Ovary (tissue), 9 donors: ENCODE data around the gene IGFBP2. TPM values are rescaled to one million over a fixed set of nuclear protein-coding genes. Genes with fewer than 3 reads are reported as not detected.

Experiments used
- DNase-seq, 5 donors: peaks; one replicate each; pipeline ENCODE4 v3.0.0-alpha.2; 2019 to 2020
- H3K27ac ChIP-seq, 2 donors: fragments of 200-600 bp; one replicate each; pipeline versions ENCODE4 v1.5.1 to v1.8.0; 2019 to 2022
- H3K27me3 ChIP-seq: fragments of 200-600 bp; one replicate; pipeline ENCODE4 v1.8.0; 2022
- H3K36me3 ChIP-seq: fragments of 200-600 bp; sonication (generic); one replicate; pipeline ENCODE4 v1.5.1; 2019
- H3K4me1 ChIP-seq: one replicate; pipeline ENCODE4 v1.8.1; 2013; ENCODE audit warnings: mild to moderate bottlenecking, moderate library complexity; ENCODE audit not compliant: insufficient read depth
- H3K4me3 ChIP-seq: fragments of 200-600 bp; sonication (generic); one replicate; pipeline ENCODE4 v1.5.1; 2017
- H3K9me3 ChIP-seq, 2 donors: fragments of 200-600 bp in 1 of 2; sonication (generic) in 1 of 2; one replicate each; pipeline versions ENCODE4 v1.5.1 to v1.8.1; 2013 to 2019; ENCODE audit warnings: mild to moderate bottlenecking in 1 of 2, moderate library complexity in 1 of 2
- EP300 ChIP-seq: sonication (generic); formaldehyde crosslinking; IDR thresholded peaks from one replicate; pipeline ENCODE4 v1.6.1; 2017; ENCODE audit warnings: antibody characterized with exemption
- POLR2A ChIP-seq: fragments of 450-650 bp; IDR thresholded peaks from one replicate; pipeline ENCODE4 v1.6.1; 2017; ENCODE audit warnings: antibody characterized with exemption, mild to moderate bottlenecking, moderate library complexity
- WGBS, 3 donors: extraction: QIAGEN DNeasy Blood & Tissue Kit in 1 of 3; methylation state at CpG; one replicate each; pipeline versions ENCODE4 v1.1.5 to v1.1.7; 2013 to 2017; 5-methylcytosine and 5-hydroxymethylcytosine counted together
- intact Hi-C, 4 donors: fragments of 100-400 bp; cut with DNase I; formaldehyde crosslinking; loops; one replicate each; pipeline versions ENCODE4 v1.11.0 to v1.15.1; 2022 to 2023
- polyA plus RNA-seq, 2 donors: library from polyadenylated mRNA; stranded (reverse); fragments of 200-250 nt in 1 of 2; fragments of 350-450 nt in 1 of 2; fragmentation: Illumina TruSeq in 1 of 2; extraction: RNeasy Lipid Tissue Mini Kit (QIAGEN cat#74804) in 1 of 2; gene quantifications; one replicate each; pipeline ENCODE4 v1.2.3, GENCODE V29; 2013 to 2014
- total RNA-seq, 7 donors: library from RNA; depleted of rRNA in 2 of 7; stranded (reverse); fragments of >200 nt in 2 of 7; fragmentation: NEBNext Ultra II Directional in 3 of 7; extraction: Animal tissue kit (Norgen Biotek cat#: 25700) in 3 of 7; gene quantifications; one replicate each; pipeline versions ENCODE4 v1.1.0 to v1.2.4, GENCODE V29; 2016 to 2023
- TF ChIP-seq, protein P1 (sequence below), 3 donors: fragments of 450-650 bp in 2 of 3; fragments of 200-600 bp in 1 of 3; IDR thresholded peaks; one replicate each; pipeline versions ENCODE4 v1.5.1 to v1.8.0; 2016 to 2022; ENCODE audit warnings: antibody characterized with exemption in 3 of 3, mild to moderate bottlenecking in 1 of 3
- donor health status: DM: no; HTN: no; CAD: no; lungs with moderate emphysema.
- donor health status: DM: no; HTN: no; CAD: no.
- donor health status: Bipolar disorder and iron deficiency.
- donor health status: DM: yes; HTN: yes; CAD: no.
- donor health status: DM: no; HTN: no; CAD: no.
- donor health status: DM: yes; HTN: yes; CAD: no.

The IGFBP2 gene
- total and polyA plus RNA-seq, 9 donors = 47.2 to 333 (median 165) TPM

DNA sequence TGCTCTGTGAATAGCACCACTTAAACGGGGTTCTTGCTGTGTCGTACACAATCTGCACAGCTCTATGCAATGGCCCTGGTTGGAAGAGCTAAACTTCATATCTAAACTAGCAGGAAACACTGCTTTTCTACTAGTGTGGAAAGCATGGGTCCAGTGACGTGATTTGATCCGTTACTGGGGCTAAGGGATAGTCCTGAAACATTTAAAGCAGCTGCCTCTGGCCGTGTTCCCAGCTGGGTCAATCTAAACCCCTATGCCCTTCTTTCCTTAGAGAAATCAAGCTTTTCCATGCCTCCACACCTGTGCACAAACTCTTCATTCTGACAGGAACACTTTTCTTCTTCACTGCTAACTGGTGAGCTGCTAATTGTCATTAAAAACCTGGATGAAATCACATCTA is 67.6 kb downstream of the IGFBP2 start:
- no peaks in the 10 kb centered on the region for H3K36me3 ChIP-seq
- peak overlapping the region in 1 of 2 donors; percentile 73 for H3K27ac ChIP-seq
- H3K9me3 ChIP-seq = no peaks in the 10 kb centered on the region
- no peaks in the 10 kb centered on the region for H3K27me3 ChIP-seq
- intact Hi-C loops = loop anchor here in 3 of 4 donors (5.0 to 10.0 kb wide), 4 partner anchors 234 to 812 kb away; no protein-coding TSS in a partner anchor
- WGBS, 3 donors = 34 to 41% (median 35%) methylated on average over 5 of the region's 5 CpGs
- DNase-seq = peak in 4 of 5 donors; percentile 54 to 62 (median 57)
- H3K4me3 ChIP-seq = no peak overlapping the region
- TF ChIP-seq EP300 (no peak), POLR2A (no peak)
- TF ChIP-seq, protein P1, sequence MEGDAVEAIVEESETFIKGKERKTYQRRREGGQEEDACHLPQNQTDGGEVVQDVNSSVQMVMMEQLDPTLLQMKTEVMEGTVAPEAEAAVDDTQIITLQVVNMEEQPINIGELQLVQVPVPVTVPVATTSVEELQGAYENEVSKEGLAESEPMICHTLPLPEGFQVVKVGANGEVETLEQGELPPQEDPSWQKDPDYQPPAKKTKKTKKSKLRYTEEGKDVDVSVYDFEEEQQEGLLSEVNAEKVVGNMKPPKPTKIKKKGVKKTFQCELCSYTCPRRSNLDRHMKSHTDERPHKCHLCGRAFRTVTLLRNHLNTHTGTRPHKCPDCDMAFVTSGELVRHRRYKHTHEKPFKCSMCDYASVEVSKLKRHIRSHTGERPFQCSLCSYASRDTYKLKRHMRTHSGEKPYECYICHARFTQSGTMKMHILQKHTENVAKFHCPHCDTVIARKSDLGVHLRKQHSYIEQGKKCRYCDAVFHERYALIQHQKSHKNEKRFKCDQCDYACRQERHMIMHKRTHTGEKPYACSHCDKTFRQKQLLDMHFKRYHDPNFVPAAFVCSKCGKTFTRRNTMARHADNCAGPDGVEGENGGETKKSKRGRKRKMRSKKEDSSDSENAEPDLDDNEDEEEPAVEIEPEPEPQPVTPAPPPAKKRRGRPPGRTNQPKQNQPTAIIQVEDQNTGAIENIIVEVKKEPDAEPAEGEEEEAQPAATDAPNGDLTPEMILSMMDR (IDR thresholded peaks at IDR 0.05) = no peak
- peaks cover 20% of the 10 kb centered on the region for H3K4me1 ChIP-seq

DNA sequence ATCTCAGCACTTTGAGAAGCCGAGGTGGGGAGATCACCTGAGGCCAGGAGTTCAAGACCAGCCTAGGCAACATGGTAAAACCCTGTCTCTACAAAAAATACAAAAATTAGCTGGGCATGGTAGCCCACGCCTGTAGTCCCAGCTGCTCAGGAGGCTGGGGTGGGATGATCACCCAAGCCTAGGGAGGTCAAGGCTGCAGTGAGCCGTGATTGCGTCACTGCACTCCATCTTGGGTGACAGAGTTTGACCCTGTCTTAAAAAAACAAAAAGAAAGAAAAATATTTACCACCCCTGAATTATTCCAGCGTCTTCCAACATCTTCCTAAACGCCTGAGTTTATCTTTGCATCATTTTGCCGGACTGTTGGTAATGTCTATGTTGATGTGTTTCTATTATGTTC is 68.3 kb downstream of the IGFBP2 start:
- TF ChIP-seq POLR2A (no peak), EP300 (no peak)
- TF ChIP-seq, protein P1 (IDR thresholded peaks at IDR 0.05) = no peak
- no peaks in the 10 kb centered on the region for H3K9me3 ChIP-seq
- 56 to 79% (median 61%) methylated on average over 7 of the region's 7 CpGs for WGBS, 3 donors
- H3K36me3 ChIP-seq = no peaks in the 10 kb centered on the region
- H3K4me3 ChIP-seq = no peak overlapping the region
- peak overlapping the region in 1 of 2 donors; percentile 73 for H3K27ac ChIP-seq
- peaks cover 17% of the 10 kb centered on the region for H3K4me1 ChIP-seq
- no peaks in the 10 kb centered on the region for H3K27me3 ChIP-seq
- peak in 3 of 5 donors; percentile 58 to 64 (median 58) for DNase-seq
- intact Hi-C loops = loop anchor here in 3 of 4 donors (5.0 to 10.0 kb wide), 4 partner anchors 233 to 811 kb away; no protein-coding TSS in a partner anchor

DNA sequence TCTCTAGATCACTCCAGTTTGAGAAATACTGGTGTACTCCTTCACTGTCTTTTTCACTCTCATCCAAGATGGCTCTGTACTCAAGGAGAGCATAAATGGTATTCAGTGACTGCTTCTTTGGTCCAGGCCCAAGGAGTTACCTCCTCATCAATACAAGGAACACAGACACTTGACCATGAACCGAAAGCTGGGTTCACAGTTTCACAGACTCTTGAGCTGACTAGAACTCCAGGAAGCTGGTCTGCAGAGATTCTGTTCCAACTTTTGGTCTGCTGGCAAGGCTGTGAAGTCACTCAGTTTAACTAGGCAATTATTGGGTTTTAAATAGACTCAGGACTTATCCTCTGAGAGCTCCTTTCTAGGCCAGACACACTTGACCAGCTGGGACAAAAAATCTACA is 69.5 kb downstream of the IGFBP2 start:
- TF ChIP-seq, protein P1 (IDR thresholded peaks at IDR 0.05) = no peak
- TF ChIP-seq POLR2A (no peak), EP300 (no peak)

DNA sequence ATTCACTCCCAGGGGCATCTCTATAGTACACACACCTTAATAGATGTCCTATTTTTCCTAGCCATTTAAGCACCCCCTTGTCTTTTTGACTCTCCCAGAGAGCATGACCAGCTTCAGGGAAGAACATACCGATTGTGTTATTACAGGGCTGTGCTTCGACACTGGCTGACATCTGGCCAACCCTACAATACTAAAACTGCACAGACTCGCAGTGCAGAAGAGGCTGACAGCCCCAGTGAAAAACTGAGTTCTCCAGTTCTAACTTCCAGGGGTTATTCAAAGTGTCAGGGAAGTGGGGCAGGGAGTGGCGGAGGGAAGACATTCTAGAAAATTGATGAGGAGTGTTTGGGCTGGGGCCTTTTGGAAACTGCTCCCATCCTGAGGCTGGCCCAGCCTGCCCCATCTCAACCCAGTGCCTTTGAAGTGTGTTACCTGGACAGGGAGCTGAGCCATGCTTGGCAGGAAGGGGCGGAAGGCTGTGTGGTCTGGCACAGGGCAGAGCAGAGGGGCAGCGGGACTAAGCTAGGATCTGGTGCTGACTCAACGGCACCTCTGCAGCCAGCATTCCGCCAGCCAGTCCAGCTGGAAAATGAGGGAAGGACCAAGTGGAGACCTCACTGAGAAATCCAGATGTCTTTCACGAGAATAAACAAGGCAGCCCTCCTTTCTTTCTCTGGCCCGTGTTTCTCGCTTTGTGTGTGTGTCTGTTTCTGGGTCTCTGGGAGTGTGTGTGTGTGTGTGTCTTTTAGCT is 77.5 kb downstream of the IGFBP2 start:
- no peak overlapping the region for H3K4me3 ChIP-seq
- intact Hi-C loops = no loop called here

More for the DNA sequence above, 69.5 kb downstream of the IGFBP2 start:
- no peak for DNase-seq
- 86 to 89% (median 87%) methylated on average over 1 of the region's 1 CpG for WGBS, 3 donors
- Histone ChIP-seq H3K36me3 (no peaks in the 10 kb centered on the region), H3K27ac (no peak overlapping the region), H3K4me3 (no peak overlapping the region), H3K27me3 (no peaks in the 10 kb centered on the region), H3K9me3 (no peaks in the 10 kb centered on the region), H3K4me1 (peaks cover 16% of the 10 kb centered on the region)
- intact Hi-C loops = loop anchor here in 3 of 4 donors (5.0 to 10.0 kb wide), 4 partner anchors 232 to 810 kb away; no protein-coding TSS in a partner anchor

More for the DNA sequence above, 77.5 kb downstream of the IGFBP2 start:
- no peaks in the 10 kb centered on the region for H3K36me3 ChIP-seq
- no peaks in the 10 kb centered on the region for H3K9me3 ChIP-seq
- no peak for TF ChIP-seq POLR2A
- TF ChIP-seq, protein P1 (IDR thresholded peaks at IDR 0.05) = no peak
- TF ChIP-seq EP300 = no peak
- WGBS, 3 donors = 18 to 29% (median 24%) methylated on average over 11 of the region's 11 CpGs
- peaks cover 13% of the 10 kb centered on the region for H3K4me1 ChIP-seq
- H3K27me3 ChIP-seq = no peaks in the 10 kb centered on the region
- peak overlapping the region; percentile 47 to 80 for H3K27ac ChIP-seq
- peak in 4 of 5 donors; percentile 56 to 65 (median 61) for DNase-seq
